ENCODE results near the gene CASK.
A peak's percentile ranks its signal among the peaks of the same experiment; 100 is the strongest.

CASK gene

GRCh38 chrX:41730081-41730480 is 193.3 kb downstream of the CASK start:
- TF ChIP-seq CTCF (IDR thresholded peaks at IDR 0.05; ENCODE audit: low read depth, low read length) (no peak), POLR2A (IDR thresholded peaks at IDR 0.05; ENCODE audit: extremely low read depth, insufficient read length) (no peak), MYC (IDR thresholded peaks at IDR 0.05; ENCODE audit: low read depth, low read length) (no peak), MAX (IDR thresholded peaks at IDR 0.05; ENCODE audit: low read depth, low read length) (no peak)
- DNase-seq (ENCODE audit: low read depth) = no peak
- no peak overlapping the region for H3K4me3 ChIP-seq (ENCODE audit: low read depth, low read length)

GRCh38 chrX:41728125-41728524 is 195.2 kb downstream of the CASK start:
- TF ChIP-seq POLR2A (IDR thresholded peaks at IDR 0.05; ENCODE audit: extremely low read depth, insufficient read length) = no peak
- no peak for TF ChIP-seq MYC (IDR thresholded peaks at IDR 0.05; ENCODE audit: low read depth, low read length)
- no peak for TF ChIP-seq CTCF (IDR thresholded peaks at IDR 0.05; ENCODE audit: low read depth, low read length)
- no peak for TF ChIP-seq MAX (IDR thresholded peaks at IDR 0.05; ENCODE audit: low read depth, low read length)
- no peak for DNase-seq (ENCODE audit: low read depth)
- H3K4me3 ChIP-seq (ENCODE audit: low read depth, low read length) = no peak overlapping the region

GRCh38 chrX:41723826-41724225 is 199.5 kb downstream of the CASK start, which contains the start of gene GPR82:
Gene GPR82 (plus strand): TSS chrX:41724181. CDS start chrX:41727027, 2,846 bp downstream.
- peak; percentile 25 for DNase-seq (ENCODE audit: low read depth)
- TF ChIP-seq MYC (IDR thresholded peaks at IDR 0.05; ENCODE audit: low read depth, low read length) = no peak
- TF ChIP-seq POLR2A (IDR thresholded peaks at IDR 0.05; ENCODE audit: extremely low read depth, insufficient read length) = no peak
- no peak for TF ChIP-seq CTCF (IDR thresholded peaks at IDR 0.05; ENCODE audit: low read depth, low read length)
- TF ChIP-seq MAX (IDR thresholded peaks at IDR 0.05; ENCODE audit: low read depth, low read length) = no peak
- H3K4me3 ChIP-seq (ENCODE audit: low read depth, low read length) = no peak within 1 kb of the TSS

- DNase-seq (ENCODE audit: low read depth) = no peak
- no peak overlapping the region for H3K4me3 ChIP-seq (ENCODE audit: low read depth, low read length)
- TF ChIP-seq MAX (IDR thresholded peaks at IDR 0.05; ENCODE audit: low read depth, low read length) (no peak), POLR2A (IDR thresholded peaks at IDR 0.05; ENCODE audit: extremely low read depth, insufficient read length) (no peak), MYC (IDR thresholded peaks at IDR 0.05; ENCODE audit: low read depth, low read length) (no peak), CTCF (IDR thresholded peaks at IDR 0.05; ENCODE audit: low read depth, low read length) (no peak)
These were observed 200.3 kb downstream of the CASK start for GRCh38 chrX:41722816-41723618.

- no peak overlapping the region for H3K4me3 ChIP-seq (ENCODE audit: low read depth, low read length)
- no peak for DNase-seq (ENCODE audit: low read depth)
- no peak for TF ChIP-seq MAX (IDR thresholded peaks at IDR 0.05; ENCODE audit: low read depth, low read length)
- no peak for TF ChIP-seq MYC (IDR thresholded peaks at IDR 0.05; ENCODE audit: low read depth, low read length)
- TF ChIP-seq POLR2A (IDR thresholded peaks at IDR 0.05; ENCODE audit: extremely low read depth, insufficient read length) = no peak
- TF ChIP-seq CTCF (IDR thresholded peaks at IDR 0.05; ENCODE audit: low read depth, low read length) = no peak
These were observed 201.1 kb downstream of the CASK start for GRCh38 chrX:41722214-41722613.
